Medulla oblongata (tissue), 1 donor: ENCODE data around the gene KCNQ2.
"Not testable (repeated sequence)": the region's sequence is repeated elsewhere in the genome, so short reads cannot be mapped to it uniquely, and the experiment has no call there.

Experiments
- DNase-seq: peaks from one replicate; pipeline ENCODE4 v3.0.0-alpha.2; 2015; ENCODE audit errors: extremely low spot score

The KCNQ2 gene

DNA sequence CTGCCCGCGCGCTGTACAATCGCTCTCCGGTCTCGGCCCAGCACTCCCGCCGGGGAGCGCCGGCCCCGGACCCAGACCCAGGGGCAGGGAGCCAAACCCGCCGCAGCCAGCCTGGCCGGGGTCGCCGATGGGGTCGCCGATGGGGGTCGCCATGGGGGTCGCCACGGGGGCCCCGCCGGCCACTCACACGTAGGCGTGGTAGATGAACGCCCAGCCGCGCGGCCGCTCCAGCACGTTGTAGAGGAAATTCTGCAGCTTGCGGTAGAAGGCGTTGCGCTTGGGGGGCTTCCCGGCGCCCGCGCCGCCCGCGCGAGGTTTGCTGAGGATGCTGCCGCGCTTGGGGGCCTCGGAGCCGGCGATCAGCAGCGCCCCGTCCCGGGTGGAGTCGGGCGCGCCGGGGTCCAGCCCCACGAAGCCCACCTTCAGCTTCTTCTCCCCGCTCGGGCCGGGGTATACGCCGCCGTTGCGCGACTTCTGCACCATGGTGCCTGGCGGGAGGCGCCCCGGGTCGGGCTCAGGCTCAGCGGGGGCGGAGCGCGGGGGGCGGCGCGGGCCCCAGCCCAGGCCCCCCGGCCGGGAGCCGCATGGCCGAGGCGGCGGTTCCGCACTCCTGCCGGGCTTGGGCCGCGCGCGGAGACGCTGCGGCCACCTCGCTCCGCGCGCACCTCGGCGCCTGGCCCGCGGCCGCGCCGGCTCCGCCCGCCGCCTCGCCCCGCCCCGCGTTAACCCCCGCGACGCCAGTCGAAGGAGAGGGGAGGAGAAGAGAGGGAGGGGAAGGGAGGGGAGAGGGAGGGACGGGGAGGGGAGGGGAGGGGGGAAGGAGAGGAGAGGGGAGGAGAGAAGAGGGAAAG lies at the start of gene KCNQ2:
Gene KCNQ2, minus strand, starts transcription at position 675 of the 851 bp plus-strand sequence. Its CDS starts 192 bp downstream, at position 483.
- DNase-seq, result no peak

DNA sequence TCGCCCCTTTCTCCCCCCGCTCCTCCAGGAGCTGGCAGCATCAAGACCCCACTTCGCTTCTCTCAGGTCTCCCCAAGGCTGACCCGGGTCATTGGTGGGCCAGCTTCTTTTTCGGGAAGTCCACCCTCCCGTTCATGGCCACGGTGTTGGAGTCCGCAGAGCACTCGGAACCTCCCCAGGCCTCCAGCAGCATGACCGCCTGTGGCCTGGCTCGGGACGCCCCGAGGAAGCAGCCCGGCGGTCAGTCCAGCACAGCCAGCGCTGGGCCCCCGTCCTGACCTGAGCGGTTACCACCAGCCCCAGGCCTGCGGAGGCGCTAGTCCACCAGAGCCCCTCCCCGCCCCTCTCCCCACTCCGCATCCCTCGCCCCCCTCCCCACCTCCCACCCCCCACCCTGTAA lies 49.1 kb upstream of the KCNQ2 start:
- no peak for DNase-seq

DNA sequence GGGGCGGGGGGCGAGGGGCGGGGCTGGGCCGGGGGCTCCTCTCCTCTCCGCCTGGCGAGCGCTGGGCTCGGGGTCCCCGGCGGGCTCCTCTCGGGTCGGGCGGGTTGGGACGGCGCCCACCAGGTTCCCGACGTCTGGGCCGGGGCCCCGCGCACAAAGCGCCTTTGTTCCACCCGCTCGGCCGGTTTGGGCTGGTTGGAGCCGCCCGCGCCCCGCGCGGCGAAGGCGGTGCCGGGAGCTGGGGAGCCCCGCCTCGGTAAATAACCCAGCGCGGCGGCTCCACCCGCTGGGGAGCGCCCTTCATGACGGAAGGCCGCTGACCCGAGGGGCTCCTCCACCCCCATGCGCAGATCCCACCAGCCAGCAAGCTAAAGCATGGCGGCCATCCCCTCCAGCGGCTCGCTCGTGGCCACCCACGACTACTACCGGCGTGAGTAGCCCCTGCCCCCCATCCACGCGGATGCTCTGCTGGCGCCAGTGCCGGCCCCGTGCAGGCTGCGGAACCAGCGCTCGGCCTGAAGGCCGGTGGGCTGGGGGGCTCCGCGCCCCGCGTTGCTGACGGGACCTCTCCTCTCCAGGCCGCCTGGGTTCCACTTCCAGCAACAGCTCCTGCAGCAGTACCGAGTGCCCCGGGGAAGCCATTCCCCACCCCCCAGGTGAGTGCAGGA lies 48.6 kb upstream of the KCNQ2 start:
- peak; percentile 88 for DNase-seq

DNA sequence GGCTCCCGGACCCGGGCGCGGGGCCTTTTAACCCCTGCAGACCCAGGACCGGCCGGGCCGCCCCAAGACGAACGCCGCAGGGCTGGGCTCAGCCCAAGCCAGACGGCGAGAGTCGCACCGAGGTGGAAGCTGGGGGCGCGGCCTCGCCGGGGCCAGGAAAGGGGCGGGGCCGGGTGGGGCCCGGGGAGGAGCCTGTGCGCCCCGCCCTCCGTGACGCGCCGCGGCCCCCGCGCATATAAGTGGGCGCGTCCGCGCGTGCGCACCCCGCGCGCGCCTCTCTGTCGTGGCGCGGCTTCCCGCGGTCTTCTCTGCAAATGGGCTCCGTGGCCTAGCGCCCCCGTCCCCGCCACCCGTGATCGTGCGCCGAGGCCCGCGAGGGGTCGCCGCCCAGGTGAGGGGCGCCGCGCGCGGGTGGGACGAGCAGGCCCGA lies 48.1 kb upstream of the KCNQ2 start, which contains the start of gene PPDPF:
Gene PPDPF, plus strand, starts transcription at position 262 of the 430 bp plus-strand sequence. CDS start 544 bp downstream, outside the sequence.
- peak; percentile 87 for DNase-seq

DNA sequence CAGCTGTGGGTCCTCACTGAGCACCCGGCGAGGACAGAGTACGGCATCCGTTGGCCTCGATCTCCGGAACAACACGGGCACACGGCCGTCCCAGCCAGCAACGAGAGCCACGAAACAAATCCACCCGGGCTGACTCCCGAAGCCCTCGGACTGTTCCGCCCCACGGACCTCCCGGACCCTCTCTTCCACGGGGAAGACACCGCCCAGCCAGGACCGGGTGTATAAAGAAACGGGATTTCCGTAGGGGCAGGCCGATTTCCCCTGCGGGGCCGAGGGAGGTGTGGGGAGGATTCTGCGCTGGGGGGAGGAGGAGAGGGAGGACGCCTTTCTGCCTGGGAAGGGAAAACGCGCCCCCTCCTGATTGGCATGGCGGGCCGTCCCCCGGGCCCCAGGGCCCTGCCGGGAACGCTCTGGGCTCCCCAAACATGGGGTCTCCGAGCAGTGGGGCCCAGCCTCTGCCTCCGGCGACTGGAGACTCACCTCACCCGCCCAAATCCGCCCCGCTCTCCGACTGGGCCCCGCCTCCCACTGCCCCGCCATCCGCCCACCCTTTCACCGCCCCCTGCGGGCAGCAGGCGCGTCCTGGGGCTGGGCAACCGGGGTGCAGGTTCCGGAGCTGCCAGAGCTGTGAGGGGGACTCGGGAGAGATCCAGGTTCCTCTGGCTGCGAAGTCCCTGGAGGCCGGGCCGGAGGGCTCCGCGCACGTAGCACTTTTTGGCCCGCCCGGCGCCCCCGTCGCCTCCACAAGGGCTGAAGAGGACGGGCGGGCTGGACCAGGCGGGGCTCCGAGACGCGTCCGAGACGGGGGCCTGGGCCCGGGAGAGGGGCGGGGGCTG lies 47.4 kb upstream of the KCNQ2 start:
- DNase-seq, result peak; percentile 37

DNA sequence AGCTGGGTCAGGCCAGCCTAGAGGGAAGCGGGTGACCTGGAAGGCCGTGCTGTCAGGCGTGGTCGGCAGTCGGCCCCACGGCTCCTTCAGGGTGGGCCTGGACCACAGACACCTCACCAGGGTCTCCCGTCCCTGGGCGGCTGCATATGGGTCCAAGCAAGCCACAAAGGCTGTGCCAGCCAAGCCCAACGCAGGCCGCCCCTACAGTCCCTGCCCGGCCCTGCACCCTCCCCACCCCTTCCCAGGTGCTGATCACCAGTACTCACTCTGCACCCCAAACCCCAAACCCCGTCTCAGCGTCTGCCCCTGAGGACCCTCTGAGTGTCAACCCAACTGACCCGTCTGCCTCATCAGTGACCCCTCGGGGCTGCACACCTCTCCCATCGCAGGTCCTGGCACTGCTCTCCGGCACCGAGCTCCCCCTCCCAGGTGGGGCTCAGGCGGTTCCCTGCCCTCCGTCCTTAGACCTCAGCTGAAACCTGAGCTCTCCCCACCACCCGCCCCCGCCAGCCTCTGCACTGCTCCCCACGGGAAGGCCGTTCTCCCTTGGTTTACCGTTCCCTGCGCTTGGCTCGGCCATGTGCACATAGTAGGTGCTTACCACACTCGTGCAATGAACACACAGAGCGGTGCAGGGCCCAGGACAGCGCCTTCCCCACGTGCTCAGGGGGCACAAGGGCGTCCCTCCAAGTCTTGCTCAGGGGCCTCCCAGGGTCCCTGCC lies 46.7 kb upstream of the KCNQ2 start:
- DNase-seq, result no peak

DNA sequence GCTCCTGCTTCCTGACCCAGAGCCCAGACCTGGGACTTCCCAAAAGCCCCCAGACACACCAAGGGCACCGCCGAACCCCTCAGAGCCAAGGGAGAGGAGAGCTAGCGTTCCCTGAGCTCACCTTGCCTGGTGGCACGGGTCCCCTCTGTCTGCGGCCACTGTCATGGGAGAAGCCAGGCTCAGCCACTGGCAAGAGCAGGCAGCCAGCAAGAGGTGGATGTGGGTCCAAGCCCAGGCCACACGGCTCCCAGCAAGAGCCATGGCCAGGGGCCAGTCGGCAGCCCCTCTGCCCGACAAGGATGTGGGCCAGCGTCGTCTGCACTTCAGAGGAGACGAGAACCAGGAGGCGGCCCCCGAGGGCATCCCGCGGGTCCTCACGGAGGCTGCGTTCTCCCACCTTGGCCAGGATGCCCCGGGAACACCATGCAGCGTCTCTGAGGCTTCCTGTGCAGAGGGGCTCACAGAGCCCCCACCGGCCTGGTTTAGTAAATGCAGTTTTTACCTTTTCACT lies 46.0 kb upstream of the KCNQ2 start:
- no peak for DNase-seq

DNA sequence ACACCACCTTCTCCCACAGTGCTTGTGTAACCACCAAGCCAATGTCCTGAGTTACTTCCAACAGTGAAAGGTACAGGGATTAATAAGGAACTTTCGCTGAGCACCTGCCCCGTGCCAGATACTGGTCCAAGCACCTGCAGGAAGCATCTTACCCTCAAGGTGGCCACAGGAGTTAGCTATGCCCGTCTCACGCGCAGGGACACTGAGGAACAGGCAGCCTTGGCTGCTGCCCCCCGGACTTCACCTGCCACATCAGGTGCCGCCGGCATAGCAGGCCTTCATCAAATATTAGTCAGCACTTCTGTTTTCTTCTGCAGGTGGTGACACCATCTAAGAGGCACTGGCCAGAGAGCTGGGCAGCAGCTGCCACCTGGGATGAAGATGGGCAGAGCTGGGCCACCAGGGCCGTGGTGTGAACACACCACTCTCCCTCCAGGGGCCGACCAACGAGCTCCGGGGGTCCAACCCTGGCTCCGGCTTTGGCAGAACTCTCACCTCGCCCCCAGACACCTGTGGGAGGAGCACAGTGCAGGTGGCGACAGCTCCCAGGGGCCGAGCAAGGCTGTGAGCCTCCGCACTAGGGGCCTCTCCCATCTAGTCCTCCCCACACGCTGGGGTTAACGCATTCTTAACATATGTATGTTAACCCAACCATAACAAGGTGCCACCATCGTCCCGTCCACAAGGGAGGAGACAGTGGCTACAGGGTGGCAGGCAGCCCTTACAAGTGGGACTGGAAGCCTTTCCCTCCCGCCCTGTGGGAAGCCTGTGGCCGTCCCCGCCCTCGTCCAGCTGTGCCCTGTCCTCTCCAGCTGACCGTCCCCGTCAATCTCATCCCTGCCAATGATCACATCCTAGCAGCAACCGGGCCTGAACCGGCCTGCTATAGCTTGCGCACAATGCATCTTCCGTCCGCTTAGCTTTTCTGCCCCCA lies 45.2 kb upstream of the KCNQ2 start:
- DNase-seq, result no peak

DNA sequence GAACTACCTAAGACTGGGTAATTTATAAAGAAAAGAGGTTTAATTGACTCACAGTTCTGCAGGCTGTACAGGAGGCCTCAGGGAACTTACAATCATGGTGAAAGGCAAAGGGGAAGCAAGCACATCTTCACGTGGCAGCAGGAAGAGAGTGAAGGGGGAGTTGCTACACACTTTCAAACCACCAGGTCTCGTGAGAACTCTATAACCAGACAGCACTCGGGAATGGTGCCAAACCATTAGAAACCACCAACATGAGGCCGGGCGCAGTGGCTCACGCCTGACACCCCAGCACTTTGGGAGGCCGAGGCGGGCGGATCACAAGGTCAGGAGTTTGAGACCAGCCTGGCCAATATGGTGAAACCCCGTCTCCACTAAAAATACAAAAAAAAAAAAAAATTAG lies 42.1 kb upstream of the KCNQ2 start:
- not testable (repeated sequence) for DNase-seq

DNA sequence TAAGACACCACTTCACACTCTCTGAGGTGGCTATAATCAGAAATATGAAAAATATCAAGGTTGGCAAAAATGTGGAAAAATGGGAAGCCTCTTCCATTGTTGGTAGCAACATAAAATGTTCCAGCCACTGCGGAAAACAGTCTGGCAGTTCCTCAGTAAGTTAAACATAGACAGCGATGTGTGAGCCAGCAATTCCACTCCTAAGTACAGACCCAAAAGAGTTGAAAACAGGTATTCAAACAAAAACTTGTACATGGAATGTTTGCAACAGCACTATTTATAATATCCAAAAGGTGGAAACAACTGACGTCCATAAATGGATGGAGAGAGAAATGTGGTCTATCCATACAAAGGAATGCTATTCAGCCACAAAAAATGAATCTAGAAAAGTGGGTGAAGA lies 40.8 kb upstream of the KCNQ2 start:
- no peak for DNase-seq

DNA sequence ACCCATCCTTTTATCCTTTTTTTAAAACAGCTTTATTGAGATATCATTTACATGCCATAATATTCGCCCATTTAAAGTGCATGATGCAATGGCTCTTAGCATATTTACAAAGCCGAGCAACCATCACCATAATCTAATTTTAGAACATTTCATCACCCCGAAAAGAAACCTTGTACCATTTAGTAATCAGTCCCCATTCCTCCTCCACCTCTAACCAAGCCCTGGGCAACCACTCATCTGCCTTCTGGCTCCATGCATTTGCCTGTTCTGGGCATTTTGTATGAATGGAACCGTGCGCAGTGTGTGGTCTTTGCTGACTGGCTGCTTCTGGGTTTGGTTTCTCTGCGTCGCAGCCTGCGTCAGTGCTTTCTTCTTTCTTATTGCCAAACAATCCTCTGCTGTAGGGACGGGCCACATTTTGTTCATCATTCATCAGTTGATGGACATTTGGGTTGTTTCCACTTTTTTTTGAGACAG lies 36.7 kb upstream of the KCNQ2 start:
- no peak for DNase-seq

DNA sequence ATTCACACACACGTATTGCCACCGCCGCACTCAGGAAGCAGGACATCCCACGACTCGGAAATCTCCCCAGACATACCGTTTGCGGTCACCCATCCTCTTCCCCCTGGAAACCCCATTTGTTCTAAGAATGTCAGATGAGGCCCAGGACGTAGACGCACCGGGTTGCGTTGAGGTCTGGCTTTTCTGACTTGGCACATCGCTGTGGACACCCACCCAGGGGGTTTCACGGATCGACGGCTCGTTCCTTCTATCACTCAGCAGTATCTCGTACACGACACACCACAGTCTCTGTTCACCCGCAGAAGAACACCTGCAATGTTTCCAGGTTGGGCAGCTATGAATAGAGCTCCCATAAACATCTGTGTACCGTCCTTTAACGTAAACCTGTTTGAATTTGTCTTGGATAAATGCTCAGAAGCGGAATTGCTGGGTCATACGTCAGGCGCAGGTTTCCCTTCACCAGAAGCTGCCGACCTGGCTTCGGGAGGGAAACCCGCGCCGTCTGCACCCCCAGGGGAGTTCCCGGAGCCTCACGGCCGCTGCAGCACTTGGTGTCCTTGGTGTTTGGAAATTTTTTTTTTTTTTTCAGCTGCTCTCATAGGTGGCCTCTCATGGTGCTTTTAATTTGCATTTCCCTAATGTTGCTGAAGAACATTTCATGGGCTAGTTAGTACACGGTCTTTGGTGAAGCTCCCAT lies 35.8 kb upstream of the KCNQ2 start:
- no peak for DNase-seq

DNA sequence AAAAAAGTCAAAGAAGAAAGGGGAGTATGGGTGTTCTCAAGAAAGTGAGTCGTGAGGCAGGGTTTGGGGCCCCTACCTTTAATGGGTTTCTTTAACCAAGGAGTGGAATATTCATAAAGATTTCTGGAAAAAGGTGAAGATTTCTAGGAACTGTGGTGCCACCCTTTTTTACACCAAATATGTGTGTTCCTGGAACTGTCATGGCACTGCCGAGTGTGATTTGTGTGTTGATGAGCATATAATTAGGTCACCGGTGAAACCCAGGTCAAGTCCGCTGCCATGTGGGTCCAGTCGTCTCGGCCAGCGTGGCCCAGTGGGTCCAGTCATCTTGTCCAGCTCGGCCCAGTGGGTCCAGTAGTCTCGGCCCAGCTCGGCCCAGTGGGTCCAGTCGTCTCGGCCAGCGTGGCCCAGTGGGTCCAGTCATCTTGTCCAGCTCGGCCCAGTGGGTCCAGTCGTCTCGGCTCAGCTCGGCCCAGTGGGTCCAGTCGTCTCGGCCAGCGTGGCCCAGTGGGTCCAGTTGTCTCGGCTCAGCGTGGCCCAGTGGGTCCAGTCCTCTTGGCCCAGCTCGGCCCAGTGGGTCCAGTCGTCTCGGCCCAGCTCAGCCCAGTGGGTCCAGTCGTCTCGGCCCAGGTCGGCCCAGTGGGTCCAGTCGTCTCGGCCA lies 34.8 kb upstream of the KCNQ2 start:
- no peak for DNase-seq

DNA sequence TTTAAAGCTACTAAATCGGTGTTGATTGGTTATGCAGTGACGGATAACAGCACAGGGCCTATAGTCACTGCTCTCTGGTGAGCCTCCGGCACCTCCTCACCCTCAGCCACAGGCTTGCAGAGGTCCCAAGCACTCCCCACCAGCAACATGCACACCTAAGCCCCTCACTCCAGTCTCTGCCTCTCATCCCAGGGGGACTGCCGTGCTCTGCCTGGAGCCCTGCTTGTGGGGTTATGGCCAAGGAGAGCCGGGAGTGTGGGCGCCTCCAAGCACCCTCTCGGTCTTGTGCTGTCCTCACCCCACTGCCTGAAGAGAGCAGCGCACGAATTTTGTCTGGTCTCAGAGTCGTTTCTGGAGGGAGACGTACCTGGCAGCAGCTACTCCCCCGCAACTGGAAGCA lies 33.3 kb upstream of the KCNQ2 start:
- no peak for DNase-seq

DNA sequence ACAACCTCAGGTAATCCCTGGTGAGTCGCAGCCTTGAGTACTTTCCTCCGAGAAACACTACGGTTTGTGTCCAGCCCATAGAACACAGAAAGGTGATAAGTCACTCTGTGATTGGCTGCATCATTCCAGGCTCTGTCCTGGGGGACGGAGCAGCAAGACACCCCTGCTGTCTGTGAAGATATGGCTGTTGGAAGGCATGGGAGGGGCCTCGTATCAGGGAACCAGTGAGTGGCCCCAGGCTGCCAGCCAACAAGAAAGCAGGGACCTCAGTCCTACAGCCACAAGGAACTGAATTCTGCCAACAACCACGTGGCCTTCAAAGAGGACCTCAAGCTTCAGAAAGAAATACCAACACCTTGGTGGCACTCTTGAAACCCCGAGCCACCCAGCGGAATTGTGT lies 32.8 kb upstream of the KCNQ2 start:
- DNase-seq, result no peak

DNA sequence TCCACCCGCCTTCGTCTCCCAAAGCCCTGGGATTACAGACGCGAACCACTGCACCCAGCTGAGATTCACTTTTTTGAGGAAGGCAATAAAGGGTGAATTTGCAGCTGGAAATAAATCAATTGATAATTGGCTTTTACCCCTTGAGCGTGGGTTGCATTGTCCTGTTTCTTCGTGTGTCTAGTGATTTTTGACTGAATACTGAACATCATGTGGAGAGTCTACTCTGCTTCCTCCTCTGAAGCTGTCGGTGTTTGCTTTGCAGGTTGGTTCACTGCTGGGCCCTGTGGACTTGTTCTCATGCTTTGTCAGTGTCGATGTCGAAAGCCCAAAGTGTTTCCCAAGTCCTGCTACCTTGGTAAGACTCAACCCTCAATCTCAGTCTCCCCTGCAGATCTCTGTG lies 32.2 kb upstream of the KCNQ2 start:
- no peak for DNase-seq

DNA sequence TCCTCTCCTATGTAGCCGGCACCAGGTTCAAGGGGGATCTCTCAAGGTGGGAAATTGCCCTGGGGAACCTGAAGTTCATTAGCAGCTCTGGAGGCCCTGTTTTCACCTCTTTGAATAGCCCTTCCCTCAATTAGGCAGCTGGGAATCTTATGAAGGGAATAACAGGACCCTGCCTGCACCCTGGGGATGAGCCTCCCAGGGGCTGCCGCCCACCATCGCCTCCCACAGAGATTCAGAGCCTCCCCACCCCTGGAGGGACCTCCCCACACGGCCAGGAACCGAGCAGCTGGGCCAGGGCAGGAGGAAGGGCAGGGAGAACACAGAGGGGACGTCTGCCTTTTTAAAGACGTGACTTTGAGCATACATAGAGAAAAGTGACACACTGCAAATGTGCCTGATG lies 31.1 kb upstream of the KCNQ2 start:
- no peak for DNase-seq

DNA sequence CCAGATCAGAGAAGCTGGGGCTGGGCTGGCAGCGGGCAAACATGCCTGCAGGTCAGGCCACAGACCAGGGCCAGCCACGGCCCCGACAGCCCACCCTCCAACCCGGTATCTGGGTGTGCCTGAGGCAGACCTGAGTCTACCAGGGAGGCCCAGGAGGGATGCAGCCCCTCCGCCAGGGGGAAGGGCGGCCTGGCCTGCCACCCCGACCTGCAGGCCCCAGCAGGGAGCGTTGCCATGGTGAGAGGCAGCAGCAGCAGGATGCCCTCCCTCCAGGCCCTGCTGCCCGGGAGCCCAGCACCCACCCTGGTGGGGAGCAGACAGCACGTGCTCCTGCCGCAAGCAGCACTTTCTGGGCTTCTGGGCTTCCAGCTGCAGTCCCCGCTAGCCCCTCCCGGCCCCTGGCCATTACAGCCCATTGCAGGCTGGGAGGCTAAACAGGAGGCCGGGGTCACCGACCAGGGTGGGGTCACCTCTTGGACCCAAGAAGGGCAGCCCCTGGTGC lies 30.3 kb upstream of the KCNQ2 start:
- no peak for DNase-seq
